Stomach (tissue), 9 donors: ENCODE measurements around the gene GRIPAP1. TPM values are rescaled to one million over a fixed set of nuclear protein-coding genes. Genes with fewer than 3 reads are reported as not detected.

ENCODE experiments used
- DNase-seq, 2 donors: peaks; one replicate each; pipeline versions ENCODE4 v3.0.0 to v3.0.0-alpha.2; 2013 to 2019
- H3K27ac ChIP-seq, 5 donors: fragments of 200-600 bp in 4 of 5; sonication (generic) in 4 of 5; one replicate each; pipeline ENCODE4 v1.5.1; 2013 to 2019; ENCODE audit warnings: mild to moderate bottlenecking in 1 of 5, moderate library complexity in 1 of 5
- H3K27me3 ChIP-seq, 3 donors: fragments of 200-600 bp; sonication (generic); one replicate each; pipeline ENCODE4 v1.5.1; 2017 to 2019; ENCODE audit warnings: mixed run types in 1 of 3
- H3K36me3 ChIP-seq, 4 donors: fragments of 200-600 bp; sonication (generic); 1 replicate in 3 of 4; 2 replicates in 1 of 4; pipeline ENCODE4 v1.5.1; 2016 to 2019
- H3K4me1 ChIP-seq, 4 donors: fragments of 200-600 bp; sonication (generic); one replicate each; pipeline ENCODE4 v1.5.1; 2016 to 2019
- H3K4me3 ChIP-seq, 4 donors: fragments of 200-600 bp; sonication (generic) in 3 of 4; one replicate each; pipeline ENCODE4 v1.5.1; 2016 to 2019; ENCODE audit warnings: mild to moderate bottlenecking in 1 of 4
- H3K9me3 ChIP-seq, 4 donors: fragments of 200-600 bp; sonication (generic); one replicate each; pipeline ENCODE4 v1.5.1; 2016 to 2019
- EP300 ChIP-seq: sonication (generic); formaldehyde crosslinking; IDR thresholded peaks from one replicate; pipeline ENCODE4 v1.6.1; 2017; ENCODE audit warnings: antibody characterized with exemption
- POLR2A ChIP-seq, 4 donors: fragments of 450-650 bp; IDR thresholded peaks; one replicate each; pipeline ENCODE4 v1.6.1; 2016; ENCODE audit warnings: antibody characterized with exemption in 4 of 4, control low read depth in 2 of 4, mild to moderate bottlenecking in 1 of 4, moderate library complexity in 1 of 4
- POLR2AphosphoS5 ChIP-seq, 3 donors: sonication (generic); formaldehyde crosslinking; IDR thresholded peaks; one replicate each; pipeline ENCODE4 v1.6.1; 2016; ENCODE audit warnings: antibody characterized with exemption in 3 of 3
- WGBS, 5 donors: extraction: QIAGEN DNeasy Blood & Tissue Kit in 3 of 5; methylation state at CpG; one replicate each; pipeline versions ENCODE4 v1.1.5 to v1.1.7; 2013 to 2018; 5-methylcytosine and 5-hydroxymethylcytosine counted together
- intact Hi-C: fragments of 100-400 bp; cut with DNase I; formaldehyde crosslinking; loops from one replicate; pipeline ENCODE4 v1.15.1; 2023; ENCODE audit warnings: low total_unique reads
- polyA plus RNA-seq, 3 donors: library from polyadenylated mRNA; stranded (reverse); fragments of 200-250 nt; gene quantifications; one replicate each; pipeline ENCODE4 v1.2.3, GENCODE V29; 2013
- total RNA-seq, 5 donors: library from RNA; depleted of rRNA; stranded (reverse); fragments of >200 nt; gene quantifications; one replicate each; pipeline versions ENCODE4 v1.1.0 to v1.2.3, GENCODE V29; 2014 to 2016
- TF ChIP-seq, protein P1 (sequence below), 7 experiments: fragments of 450-650 bp in 4 of 7; fragments of 200-600 bp in 3 of 7; sonication (generic) in 3 of 7; IDR thresholded peaks; one replicate each; pipeline ENCODE4 v1.5.1; 2016 to 2019; ENCODE audit warnings: antibody characterized with exemption in 7 of 7, control low read depth in 2 of 7, mild to moderate bottlenecking in 1 of 7
- donor health status: healthy with polysubstance abuse.
- donor health status: Bipolar disorder and iron deficiency.
- donor health status: healthy.

GRIPAP1 gene
- total and polyA plus RNA-seq, 8 donors: 15.6 to 127 (median 32.9) TPM

DNA sequence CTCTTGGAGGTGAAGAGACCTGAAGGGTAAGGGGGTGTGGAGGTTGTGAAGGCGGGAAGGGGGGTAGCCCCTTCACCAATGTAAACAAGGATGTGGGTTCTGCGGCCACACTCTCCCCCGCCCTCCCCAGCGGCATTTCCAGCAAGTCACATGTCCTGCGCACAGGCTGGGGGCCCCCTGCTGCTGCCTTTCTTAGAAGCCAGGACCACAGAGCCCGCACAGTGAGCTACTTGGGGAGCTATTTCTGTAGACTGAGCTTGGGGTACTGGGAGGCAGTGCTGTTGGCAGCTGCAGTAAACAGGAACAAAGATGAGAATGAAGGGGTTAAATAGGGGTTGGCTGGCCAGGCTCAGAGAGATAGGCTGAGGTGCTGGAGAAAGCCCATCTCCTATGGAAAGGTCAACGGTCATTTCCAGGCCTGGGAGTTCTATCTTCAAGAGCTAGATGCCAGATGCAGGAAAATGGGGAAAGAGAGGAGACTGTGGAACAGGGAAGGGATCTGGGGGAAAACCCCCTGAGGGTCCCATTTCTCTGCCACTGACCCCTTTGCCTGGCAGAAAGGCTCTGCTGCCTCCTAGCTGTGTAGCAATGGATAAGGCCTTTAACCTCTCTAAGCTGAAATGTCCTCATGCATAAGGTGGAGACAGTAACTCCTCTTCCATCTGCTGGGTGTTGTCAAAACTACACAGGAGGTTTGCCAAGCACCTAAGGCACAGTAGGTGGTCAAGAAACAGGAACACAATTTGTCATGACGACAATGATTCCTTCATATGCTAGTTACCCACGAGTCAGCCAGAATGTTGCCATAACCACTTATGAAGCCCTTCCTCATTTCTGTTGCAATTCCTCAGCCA lies 64.8 kb downstream of the GRIPAP1 start:
- intact Hi-C loops: no loop called here
- Histone ChIP-seq H3K36me3 (peaks cover 9 to 53% (median 37%) of the 10 kb centered on the region in 4 donors), H3K27ac (peak overlapping the region; percentile 34 to 72 (median 65)), H3K4me3 (no peak overlapping the region), H3K27me3 (no peaks in the 10 kb centered on the region), H3K9me3 (no peaks in the 10 kb centered on the region), H3K4me1 (peaks cover 0 to 53% (median 37%) of the 10 kb centered on the region in 4 donors)
- peak; percentile 72 to 79 for DNase-seq
- 13 to 32% (median 29%) methylated on average over 6 to 9 of the region's 9 CpGs for WGBS, 5 donors
- TF ChIP-seq, protein P1, sequence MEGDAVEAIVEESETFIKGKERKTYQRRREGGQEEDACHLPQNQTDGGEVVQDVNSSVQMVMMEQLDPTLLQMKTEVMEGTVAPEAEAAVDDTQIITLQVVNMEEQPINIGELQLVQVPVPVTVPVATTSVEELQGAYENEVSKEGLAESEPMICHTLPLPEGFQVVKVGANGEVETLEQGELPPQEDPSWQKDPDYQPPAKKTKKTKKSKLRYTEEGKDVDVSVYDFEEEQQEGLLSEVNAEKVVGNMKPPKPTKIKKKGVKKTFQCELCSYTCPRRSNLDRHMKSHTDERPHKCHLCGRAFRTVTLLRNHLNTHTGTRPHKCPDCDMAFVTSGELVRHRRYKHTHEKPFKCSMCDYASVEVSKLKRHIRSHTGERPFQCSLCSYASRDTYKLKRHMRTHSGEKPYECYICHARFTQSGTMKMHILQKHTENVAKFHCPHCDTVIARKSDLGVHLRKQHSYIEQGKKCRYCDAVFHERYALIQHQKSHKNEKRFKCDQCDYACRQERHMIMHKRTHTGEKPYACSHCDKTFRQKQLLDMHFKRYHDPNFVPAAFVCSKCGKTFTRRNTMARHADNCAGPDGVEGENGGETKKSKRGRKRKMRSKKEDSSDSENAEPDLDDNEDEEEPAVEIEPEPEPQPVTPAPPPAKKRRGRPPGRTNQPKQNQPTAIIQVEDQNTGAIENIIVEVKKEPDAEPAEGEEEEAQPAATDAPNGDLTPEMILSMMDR (IDR thresholded peaks at IDR 0.05): no peak
- TF ChIP-seq POLR2AphosphoS5 (IDR thresholded peaks at IDR 0.05): peak in 1 of 3 donors; percentile 31
- TF ChIP-seq EP300: no peak
- TF ChIP-seq POLR2A (IDR thresholded peaks at IDR 0.05): no peak

- no peaks in the 10 kb centered on the region for H3K9me3 ChIP-seq
- H3K27me3 ChIP-seq: no peaks in the 10 kb centered on the region
- peak overlapping the region; percentile 34 to 72 (median 60) for H3K27ac ChIP-seq
- DNase-seq: no peak
- TF ChIP-seq, protein P1 (IDR thresholded peaks at IDR 0.05): no peak
- no peak for TF ChIP-seq EP300
- TF ChIP-seq POLR2AphosphoS5 (IDR thresholded peaks at IDR 0.05): no peak
- TF ChIP-seq POLR2A (IDR thresholded peaks at IDR 0.05): no peak
- H3K4me3 ChIP-seq: no peak overlapping the region
- peaks cover 9 to 58% (median 42%) of the 10 kb centered on the region in 4 donors for H3K36me3 ChIP-seq
- intact Hi-C loops: no loop called here
- H3K4me1 ChIP-seq: peaks cover 0 to 50% (median 32%) of the 10 kb centered on the region in 4 donors
- 80 to 88% (median 84%) methylated on average over 4 to 8 of the region's 8 CpGs for WGBS, 5 donors
These were observed 65.5 kb downstream of the GRIPAP1 start for GRCh38 chrX:48936429-48937053.

DNA sequence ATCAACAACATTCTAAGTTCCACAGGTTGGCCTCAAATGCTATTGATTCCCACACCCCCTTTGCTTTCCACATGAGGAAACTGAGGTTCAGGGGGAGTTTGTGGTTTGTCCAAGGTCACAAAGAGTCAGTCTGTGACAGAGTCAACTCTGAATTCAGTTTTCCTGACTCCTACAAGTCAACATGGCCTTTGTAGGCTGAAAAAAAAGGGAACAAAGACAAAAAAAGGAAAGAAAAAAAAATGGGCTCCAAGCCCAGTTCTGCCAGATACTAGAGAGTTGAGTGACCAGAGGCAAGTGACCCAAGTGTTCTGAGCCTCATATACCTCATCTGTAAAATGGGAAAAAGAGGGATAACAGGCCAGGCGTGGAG lies 66.8 kb downstream of the GRIPAP1 start:
- Histone ChIP-seq H3K9me3 (no peaks in the 10 kb centered on the region), H3K4me3 (no peak overlapping the region), H3K4me1 (peaks cover 0 to 38% (median 23%) of the 10 kb centered on the region in 4 donors), H3K27me3 (no peaks in the 10 kb centered on the region), H3K27ac (peak overlapping the region in 1 of 5 donors; percentile 32), H3K36me3 (peaks cover 9 to 70% (median 53%) of the 10 kb centered on the region in 4 donors)
- TF ChIP-seq, protein P1 (IDR thresholded peaks at IDR 0.05): no peak
- TF ChIP-seq EP300: no peak
- no peak for TF ChIP-seq POLR2AphosphoS5 (IDR thresholded peaks at IDR 0.05)
- TF ChIP-seq POLR2A (IDR thresholded peaks at IDR 0.05): no peak
- intact Hi-C loops: no loop called here
- no peak for DNase-seq
- 75 to 100% (median 93%) methylated on average over 1 of the region's 1 CpG for WGBS, 5 donors

DNA sequence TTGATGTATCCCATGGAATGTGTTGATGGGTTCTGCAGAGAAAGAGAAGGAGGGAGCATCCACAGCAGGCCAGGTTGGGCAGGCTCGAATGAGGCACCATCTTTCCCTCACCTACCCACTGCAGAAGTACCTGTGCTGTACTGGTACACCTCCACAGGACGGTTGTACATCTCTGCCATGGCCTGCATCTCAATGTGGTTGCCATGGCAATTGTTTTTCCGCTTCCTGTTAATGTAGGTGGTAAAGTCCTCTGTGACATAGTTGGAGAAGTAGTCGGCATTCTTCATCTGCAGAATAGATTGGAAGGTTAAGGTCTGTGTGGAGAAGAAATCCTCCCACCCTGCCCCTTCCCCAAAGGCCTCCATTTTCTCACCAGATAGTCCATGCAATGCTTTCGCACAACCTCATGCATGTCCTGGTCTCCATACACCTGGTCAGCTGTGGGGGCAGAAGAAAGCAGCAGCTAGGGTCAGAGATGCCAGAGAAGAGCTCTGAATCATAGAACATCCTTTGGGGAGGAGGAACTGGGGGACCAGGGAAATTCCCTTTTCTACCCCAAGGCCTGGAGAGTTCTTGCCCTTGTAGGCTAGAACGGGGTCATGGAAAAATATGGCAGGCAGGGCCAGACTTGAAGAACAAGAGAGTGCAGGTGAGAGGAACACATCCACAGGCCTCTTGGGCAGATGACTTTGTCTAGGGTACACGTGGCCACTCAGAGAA lies 67.3 kb downstream of the GRIPAP1 start:
- TF ChIP-seq POLR2AphosphoS5 (IDR thresholded peaks at IDR 0.05) (no peak), EP300 (no peak), POLR2A (IDR thresholded peaks at IDR 0.05) (no peak)
- TF ChIP-seq, protein P1 (IDR thresholded peaks at IDR 0.05): no peak
- no peak overlapping the region for H3K4me3 ChIP-seq
- H3K4me1 ChIP-seq: peaks cover 0 to 33% (median 20%) of the 10 kb centered on the region in 4 donors
- no peak for DNase-seq
- WGBS, 5 donors: 71 to 81% (median 73%) methylated on average over 5 to 7 of the region's 7 CpGs
- H3K27me3 ChIP-seq: no peaks in the 10 kb centered on the region
- intact Hi-C loops: no loop called here
- H3K36me3 ChIP-seq: peaks cover 9 to 73% (median 55%) of the 10 kb centered on the region in 4 donors
- H3K27ac ChIP-seq: peak overlapping the region in 1 of 5 donors; percentile 32
- no peaks in the 10 kb centered on the region for H3K9me3 ChIP-seq
